ENCODE results near the gene DTX1.
"Not testable (repeated sequence)": the region's sequence is repeated elsewhere in the genome, so short reads cannot be mapped to it uniquely, and the experiment has no call there.

DTX1 gene

DNA sequence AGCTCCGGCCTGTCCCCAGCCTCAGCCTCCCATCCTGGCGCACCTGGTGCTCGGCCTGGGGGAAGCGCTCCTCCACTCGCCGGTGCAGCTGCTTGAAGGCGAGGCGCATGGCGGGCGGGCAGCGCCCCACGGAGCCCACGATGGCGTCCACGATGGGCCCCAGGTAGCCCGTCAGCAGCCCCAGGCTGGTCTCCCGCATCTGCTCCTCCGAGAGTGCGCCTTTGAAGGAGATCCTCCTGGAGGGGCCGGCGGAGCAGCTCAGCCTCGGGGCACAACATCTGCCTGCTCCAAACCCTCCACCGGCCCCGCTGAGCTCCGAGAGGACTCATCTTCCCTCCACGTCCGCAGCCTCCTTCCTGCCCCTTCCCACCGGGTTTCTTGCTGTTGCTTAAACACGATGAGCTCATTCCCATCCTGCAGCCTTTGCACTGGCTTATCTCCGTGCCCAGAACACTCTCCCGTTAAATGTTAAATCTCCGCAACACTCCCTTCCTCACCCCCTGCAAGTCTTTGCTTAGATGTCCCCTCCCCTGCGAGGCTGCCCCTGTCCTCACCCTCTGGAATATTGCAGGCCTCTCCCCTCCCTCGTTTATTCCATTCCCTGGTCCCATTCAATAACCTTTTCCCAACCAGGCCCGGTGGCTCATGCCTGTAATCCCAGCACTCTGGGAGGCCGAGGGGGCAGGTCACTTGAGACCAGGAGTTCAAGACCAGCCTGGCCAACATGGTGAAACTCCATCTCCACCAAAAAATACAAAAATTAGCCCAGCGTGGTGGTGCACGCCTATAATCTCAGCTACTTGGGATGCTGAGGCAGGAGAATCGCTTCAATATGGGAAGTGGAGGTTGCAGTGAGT, 55.7 kb downstream of the DTX1 start:
- no peak for DNase-seq (ENCODE audit: low read depth in 4 of 4, low spot score in 1 of 4)

DNA sequence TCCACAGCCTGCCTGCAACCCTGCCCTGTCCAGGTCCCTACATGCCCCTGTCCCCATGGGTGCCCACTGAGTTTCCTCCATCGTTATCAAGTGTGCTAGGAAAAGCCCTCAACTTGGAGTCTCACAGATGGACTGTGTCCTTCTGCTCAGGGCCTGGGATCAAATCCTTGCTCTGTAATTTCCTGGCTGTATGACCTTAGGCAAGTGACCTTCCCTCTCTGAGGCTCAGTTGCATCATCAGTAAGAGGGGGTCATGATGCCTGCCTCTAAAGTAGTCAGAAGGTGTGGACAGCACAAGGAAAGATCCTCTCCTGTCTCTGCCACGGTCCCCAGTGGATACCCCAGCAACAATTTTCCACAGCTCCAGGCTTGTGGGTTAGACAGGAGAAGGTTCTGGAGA, 56.9 kb downstream of the DTX1 start:
- DNase-seq (ENCODE audit: low read depth in 4 of 4, low spot score in 1 of 4): no peak

DNA sequence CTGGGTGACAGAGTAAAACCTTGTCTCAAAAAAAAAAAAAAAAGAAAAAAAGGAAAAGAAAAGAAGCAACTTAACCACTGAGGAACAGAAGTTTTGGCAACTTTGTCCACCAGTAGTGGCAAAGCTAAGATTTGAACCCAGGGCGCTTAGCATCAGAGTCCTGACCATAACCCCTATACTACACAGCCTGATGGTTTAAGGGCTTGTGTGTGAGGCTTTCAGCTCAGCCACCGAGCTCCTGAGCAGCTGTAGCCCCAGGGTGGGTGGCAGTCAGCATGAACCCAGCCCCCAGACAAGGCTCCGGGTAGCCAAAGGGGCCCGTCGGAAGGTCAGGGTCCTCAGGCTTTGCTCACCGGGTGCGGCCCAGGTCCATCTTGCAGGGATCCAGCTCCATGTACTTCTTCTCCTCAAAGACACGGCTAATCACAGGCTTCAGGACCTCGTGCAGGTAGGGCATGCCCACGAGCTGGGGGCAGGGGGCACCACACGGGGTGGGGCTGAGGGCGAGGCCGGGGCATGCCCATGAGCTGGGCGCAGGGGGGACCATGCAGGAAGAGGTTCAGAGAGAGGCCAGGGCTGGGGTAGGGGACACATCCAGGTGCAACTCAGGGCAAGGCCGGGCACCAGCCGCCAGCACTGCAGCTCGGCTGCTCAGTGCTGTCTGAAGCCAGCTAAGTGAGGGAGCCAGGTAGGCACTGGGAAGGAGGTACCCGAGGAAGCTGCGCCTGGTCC, 58.1 kb downstream of the DTX1 start:
- DNase-seq (ENCODE audit: low read depth in 4 of 4, low spot score in 1 of 4): no peak

DNA sequence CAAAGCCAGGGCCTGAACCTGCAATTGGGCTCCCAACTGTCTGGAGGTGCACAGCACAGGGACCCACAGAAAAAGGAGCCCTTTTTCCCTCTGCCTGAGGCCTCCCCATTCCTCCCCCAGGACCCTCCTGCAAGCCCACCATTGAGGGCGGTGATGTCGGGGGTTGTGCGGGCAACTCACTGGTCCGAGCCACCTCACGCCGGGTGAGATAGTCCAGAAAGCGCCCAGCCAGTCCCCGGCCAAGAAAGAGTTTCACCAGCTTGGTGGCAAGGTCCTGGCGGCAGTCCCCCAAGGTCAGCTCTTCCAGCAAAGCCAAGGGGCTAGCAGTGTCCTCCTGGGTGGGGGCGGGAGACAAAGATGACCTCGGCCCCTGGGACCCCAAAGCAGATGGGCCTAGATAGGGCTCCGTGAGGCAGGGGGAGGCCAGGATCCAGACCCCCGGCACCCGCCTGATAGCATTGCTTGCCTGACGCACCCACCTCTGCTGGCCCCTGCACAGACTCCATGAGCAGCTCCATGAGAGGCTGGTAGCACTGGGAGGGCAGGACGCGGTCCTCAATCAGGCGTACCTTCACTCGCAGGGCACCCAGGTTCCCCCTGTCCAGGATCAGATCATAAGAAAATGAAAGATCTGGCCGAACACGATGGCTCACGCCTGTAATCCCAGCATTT, 59.1 kb downstream of the DTX1 start:
- no peak for DNase-seq (ENCODE audit: low read depth in 4 of 4, low spot score in 1 of 4)

DNA sequence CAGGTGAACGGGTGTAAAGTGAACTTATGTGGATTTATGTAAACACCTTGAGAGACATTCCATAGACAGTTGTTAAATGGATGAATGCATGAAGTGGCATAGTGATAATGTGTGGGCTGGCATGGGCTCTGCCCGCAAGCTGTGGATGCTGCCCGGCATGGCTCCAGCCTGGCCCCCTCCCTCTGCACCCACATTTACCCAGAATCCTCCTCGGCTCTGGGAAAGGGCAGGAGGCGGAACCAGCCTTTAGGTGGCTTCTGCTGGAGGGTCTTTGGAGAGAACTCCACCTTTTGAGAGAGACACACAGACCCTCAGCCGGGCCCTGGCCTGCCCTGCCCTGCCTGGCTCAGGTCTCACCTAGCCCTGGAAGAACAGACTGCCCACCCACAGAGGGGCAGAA, 60.3 kb downstream of the DTX1 start:
- DNase-seq (ENCODE audit: low read depth in 4 of 4, low spot score in 1 of 4): no peak

DNA sequence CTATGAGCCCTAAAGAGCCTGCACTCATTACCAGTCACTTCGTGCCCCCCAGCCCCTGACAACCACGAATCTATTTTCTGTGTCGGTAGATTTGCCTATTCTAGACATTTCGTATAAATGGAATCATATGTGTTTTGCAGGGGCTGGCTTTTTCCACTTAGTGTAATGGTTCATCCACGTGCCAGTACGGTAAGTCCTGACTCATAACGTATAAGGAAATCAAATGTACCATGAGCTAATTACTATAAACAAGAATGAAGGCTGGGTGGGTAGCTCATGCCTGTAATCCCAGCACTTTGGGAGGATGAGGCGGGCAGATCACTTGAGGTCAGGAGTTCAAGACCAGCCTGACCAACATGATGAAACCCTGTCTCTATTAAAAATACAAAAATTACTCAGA, 61.2 kb downstream of the DTX1 start:
- not testable (repeated sequence) for DNase-seq (ENCODE audit: low read depth in 4 of 4, low spot score in 1 of 4)

DNA sequence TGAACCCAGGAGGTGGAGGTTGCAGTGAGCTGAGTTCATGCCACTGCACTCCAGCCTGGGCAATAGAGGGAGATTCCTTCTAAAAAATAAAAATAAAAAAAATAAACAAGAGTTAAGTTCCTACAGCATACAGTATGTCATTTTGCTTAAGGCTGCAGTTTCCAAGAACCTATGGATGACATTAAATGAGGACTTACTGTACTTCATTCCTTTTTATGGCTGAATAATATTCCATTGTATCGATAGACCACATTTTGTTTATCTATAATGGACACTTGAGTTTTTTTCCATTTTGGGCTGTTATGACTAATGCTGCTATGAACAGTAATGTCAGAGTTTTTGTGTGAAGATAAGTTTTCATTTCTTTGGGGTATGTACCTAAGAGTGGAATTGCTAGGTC, 61.6 kb downstream of the DTX1 start:
- no peak for DNase-seq (ENCODE audit: low read depth in 4 of 4, low spot score in 1 of 4)

DNA sequence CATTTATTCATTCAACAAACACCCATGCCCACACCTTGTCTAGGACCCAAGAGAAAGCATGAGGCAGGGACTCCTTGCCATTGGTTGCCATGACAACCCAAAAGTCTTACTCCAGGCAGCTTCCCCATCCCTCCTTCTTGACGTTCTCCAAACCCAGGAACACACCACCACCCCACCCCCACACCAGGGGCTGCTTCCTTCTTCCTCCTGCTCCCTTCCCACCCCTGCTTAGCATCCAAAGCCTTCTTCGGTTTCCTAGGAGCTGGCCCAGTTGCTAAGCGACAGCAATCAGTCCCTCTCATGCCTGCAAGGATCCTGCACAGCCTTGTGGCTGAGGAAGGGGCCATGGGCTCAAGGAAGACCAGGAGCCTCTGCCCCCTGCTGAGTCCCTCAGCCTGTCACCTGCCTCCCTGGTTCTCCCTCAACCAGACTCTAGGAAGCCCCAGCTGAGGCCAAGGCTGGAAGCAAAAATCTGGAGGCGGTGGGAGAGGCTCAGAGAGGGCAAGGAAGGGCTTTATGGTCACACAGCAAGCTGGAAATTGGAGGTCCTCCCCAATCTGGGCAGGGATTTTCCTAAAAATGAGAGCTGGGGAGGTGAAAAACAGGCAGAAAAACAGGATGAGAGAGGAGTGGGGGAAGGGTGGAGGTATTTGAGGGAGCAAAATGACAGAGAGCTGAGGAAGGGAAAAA, 63.6 kb downstream of the DTX1 start:
- no peak for DNase-seq (ENCODE audit: low read depth in 4 of 4, low spot score in 1 of 4)

DNA sequence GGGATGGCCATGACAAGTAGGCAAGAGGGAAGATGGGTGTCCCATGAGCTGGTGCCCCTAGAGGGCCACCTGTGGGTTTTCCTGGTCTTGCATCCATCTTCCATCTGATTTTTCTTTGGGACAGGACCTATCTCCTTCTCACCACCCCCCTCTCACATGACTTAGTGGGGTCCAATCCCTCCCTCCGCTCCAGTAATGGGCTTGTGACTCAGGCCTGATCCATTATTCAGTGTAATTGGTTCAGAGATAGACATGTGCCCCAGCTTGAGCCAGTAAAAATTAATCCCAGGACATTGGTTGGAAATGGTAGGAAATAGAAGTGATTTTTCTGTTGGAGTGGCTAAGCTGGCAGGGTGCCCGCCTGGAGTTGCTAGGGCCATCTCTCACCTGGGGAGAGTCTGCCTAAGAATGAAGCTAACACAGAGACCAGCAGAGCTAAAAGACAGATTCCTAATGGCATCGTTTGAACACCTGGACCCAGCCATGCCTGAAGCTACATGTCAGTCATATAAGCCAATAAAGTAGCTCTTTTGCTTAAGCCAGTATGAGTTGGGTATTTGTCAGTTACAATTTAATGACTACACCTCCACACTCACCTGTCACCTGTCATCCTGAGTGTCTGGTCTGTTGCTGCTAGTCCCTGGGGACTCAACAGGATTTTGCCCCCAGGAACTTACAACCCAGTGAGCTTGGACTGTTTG, 64.3 kb downstream of the DTX1 start:
- DNase-seq (ENCODE audit: low read depth in 4 of 4, low spot score in 1 of 4): no peak

DNA sequence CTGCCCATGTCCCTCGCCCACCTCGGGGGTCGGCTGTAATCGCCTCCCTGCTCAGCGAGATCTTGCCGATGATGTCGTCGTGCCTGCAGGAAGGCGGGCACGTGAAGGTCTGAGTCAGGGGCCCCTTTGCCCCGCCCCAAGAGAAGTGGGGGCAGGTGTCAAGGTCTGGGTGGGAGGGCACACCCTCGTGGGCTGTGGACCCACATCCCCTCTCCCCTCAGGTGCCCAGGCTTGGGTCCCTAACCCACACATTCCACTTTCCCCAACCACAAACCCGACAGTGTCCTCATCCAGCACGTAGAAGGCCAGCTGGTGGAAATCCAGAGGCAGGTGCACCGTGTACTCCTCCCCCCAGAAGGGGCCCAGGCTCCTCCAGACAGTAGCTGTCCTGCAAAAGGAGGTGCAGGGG, 71.3 kb downstream of the DTX1 start:
- no peak for DNase-seq (ENCODE audit: low read depth in 4 of 4, low spot score in 1 of 4)

DNA sequence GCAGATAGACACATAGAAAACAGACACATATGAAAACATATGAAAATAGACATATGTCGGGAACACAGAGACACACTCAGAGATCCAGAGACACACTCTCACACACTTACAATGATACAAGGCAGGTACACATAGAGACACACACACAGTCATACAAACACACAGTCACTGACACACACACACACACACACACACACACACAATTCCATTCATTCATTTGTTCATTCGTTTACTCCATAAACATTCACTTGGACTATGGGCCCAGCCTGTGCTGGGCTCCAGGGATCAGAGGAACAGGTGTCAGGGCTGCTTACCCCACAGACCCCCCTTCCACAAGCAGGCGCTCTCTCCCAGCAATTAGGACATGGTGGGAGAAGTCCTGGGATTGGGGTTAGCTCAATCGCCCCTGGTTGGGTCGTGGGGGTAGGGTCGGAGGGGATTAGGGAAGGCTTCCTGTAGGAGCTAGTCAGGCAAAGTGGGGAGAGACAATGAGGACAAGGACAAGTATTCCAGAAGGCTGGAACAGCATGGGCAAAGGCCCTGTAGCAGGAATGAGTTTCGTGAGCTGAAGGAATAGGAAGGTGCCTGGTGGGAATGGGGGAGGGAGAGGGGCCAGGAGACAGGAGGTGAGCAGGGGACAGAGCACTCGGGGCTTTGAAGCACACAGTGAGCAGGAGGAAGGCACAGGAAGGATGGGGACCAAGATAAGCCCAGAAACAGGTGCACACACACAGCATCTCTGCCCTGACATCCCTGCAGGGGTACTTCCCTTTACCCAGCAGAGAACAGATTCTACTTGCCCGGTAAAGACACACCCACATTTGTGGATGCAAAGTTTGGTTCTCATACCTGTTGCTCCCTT, 72.5 kb downstream of the DTX1 start:
- DNase-seq (ENCODE audit: low read depth in 4 of 4, low spot score in 1 of 4): no peak

DNA sequence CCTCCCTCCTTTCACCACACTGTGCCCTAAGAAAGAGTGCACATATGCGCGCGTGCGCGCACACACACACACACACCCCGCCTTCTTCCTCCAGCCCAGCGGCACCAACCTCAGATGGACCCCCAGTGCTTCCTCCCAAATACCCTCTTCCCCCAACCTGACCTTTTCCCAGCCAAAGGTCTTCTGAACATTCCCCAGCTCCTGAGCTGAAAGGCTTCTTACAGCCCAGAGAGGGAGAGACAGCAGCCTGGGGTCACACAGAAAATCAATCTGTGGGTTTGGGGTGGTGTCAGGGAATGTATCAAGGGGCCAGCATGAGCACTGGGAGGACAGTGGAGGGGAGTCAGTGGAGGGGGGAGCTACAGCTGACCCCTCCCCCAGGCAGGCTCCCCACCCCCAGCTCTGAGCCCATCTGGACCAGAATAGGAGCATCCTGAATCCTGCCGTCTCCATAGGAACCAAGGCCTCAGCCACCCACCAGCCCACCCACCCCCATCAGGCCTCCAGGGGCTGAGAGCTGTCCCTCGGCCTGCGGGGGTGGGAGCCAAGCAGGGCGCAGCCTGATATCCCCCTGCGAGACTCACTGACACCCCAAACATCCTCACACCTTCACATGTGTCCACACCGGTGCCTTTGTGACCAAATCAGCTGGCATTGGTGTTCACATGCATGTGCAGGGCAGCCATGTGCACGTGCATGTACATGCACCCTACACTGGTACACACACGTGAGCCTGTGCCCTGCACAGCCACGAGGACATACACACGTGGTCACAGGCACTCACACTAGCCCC, 73.3 kb downstream of the DTX1 start:
- DNase-seq (ENCODE audit: low read depth in 4 of 4, low spot score in 1 of 4): no peak

DNA sequence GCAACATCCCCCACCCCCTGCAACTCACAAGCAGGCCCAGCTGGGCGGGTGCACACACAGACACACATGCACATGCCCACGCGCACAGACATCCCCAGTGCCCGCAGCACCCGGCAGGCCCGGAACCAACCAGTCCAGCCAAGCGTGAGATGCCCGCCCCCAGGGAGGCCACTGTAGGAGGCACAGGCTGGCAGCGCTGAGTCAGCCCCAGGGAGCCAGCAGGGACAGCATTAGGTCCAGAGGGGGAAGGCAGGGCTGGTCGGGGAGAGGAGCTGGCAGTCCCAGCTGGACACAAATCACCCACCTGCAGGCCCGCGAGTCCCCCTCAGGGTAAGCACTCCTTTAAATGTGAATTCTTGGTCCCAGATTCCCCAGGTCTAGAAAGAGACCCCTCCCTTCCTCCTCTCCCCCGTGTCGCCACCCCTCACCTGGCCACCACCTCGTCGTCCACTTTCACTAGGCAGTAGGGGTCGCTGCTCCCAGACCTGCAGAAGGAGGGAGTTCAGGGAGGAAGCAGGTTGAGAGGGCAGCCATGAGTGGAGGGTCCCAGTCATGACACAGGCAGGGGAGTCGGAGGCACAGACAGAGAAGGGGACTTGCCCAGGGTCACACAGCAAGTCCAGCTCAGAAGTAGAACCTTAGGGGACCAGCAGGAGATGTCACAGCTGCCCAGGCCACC, 74.1 kb downstream of the DTX1 start:
- no peak for DNase-seq (ENCODE audit: low read depth in 4 of 4, low spot score in 1 of 4)

DNA sequence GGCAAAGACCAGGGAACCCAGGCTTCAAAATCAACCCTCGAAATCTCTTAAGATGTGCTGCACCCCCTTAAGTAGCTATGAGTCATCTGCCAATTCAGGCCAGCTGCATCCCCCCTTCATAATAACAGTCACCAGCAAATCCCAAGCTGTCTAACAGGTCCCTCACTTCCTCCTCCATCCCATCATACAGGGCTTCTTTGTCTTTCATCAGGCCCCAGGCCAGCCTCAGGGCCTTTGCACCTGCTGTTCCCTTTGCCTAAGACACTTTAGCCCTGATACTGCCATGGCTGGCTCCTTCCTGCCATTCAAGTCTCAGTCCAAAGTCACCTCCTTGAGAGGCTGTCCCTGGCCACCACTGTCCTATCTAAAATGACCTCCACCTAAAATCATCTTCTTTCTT, 75.0 kb downstream of the DTX1 start:
- DNase-seq (ENCODE audit: low read depth in 4 of 4, low spot score in 1 of 4): no peak

DNA sequence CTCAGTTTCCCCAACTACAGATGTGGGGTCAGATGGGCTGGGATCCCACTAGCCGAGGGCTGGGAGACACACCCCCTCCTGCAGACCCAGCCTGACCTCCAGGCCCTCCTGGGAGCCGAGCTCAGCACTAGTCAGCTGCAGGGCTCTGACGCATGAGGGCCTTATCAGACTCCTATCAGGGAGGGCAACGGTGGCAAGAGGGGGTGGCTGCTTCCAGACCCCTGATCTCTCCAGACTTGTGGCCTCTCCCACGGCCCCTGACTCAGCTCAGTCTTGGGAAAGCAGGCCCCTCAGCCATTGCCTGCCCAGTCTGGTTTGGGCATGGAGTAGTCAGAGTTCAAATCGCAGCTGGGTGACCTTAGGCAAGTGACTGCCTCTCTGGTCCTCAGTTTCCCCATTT, 76.5 kb downstream of the DTX1 start:
- no peak for DNase-seq (ENCODE audit: low read depth in 4 of 4, low spot score in 1 of 4)

DNA sequence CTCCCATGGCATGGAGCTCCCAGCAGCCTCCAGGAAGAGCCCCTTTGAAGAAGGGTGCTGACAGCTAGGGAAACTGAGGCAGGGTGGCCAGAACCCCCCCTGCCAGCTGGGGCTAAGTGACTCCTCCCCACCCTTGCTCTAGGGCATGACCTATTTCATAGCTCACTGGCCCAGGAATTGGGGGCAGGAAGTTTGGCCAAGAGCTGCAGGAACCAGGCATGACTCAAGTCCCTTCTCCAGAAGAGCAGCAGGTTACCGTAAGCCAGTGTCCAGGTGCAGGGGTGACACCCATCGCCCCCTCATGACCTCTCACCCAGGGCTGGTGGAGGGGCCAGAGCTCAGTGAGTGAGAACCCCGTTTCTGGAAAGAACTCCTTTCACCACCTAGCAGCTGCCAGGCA, 77.1 kb downstream of the DTX1 start:
- DNase-seq (ENCODE audit: low read depth in 4 of 4, low spot score in 1 of 4): no peak

DNA sequence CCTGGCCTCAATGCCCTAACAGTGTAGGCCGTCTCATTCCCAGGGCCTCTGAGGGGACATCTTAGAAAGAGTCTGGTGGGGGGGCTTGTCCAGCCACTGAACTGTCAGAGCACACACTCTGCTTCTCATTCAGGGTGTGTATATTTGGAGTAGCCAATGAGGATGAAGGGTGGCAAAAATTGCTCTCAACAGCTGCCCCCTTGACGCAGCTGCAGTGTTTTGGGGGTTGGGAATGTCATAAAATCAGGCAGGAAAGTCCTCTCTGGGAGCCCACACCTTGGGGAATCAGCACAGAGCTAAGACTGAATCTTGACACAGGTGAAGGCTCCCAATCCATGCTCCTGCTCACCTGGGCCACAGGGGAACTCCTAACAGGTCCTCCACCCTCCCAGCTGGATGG, 77.5 kb downstream of the DTX1 start:
- no peak for DNase-seq (ENCODE audit: low read depth in 4 of 4, low spot score in 1 of 4)

DNA sequence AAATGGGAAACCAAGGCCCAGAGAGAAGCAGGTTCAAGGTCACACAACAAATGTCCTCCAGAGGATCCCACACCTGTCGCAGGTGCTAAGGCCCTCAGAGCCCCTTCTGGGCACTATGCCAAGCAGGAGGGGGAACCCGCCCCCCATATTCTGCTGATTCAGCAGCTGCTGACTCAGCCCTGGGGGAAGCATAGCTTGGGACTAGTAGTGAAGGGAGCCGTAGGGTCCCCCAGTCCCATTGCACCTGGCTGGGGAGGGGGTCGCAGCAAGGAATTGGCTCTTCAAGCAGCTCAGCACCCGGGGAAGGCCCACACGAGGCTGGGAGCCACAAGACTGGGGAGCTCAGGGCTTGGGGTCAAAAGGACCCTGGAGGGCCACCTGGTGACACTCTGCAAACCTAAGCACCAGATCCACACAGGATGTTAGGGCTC, 78.0 kb downstream of the DTX1 start:
- DNase-seq (ENCODE audit: low read depth in 4 of 4, low spot score in 1 of 4): no peak
